HG02884 (cell line): ENCODE results near the gene CD151.

ENCODE experiments used
- ATAC-seq: cut with Tn5 transposase; IDR thresholded peaks from one replicate; pipeline ENCODE4 v1.9.1; 2021; ENCODE audit warnings: mild to moderate bottlenecking, moderate library complexity; ENCODE audit not compliant: unreplicated experiment

The CD151 gene

GRCh38 chr11:827897-828192, 4.9 kb upstream of the CD151 start, which contains the start of gene CRACR2B:
TSS of gene CRACR2B (plus strand) at chr11:827919. CDS start at chr11:828608, 689 bp downstream.
- no peak for ATAC-seq

DNA sequence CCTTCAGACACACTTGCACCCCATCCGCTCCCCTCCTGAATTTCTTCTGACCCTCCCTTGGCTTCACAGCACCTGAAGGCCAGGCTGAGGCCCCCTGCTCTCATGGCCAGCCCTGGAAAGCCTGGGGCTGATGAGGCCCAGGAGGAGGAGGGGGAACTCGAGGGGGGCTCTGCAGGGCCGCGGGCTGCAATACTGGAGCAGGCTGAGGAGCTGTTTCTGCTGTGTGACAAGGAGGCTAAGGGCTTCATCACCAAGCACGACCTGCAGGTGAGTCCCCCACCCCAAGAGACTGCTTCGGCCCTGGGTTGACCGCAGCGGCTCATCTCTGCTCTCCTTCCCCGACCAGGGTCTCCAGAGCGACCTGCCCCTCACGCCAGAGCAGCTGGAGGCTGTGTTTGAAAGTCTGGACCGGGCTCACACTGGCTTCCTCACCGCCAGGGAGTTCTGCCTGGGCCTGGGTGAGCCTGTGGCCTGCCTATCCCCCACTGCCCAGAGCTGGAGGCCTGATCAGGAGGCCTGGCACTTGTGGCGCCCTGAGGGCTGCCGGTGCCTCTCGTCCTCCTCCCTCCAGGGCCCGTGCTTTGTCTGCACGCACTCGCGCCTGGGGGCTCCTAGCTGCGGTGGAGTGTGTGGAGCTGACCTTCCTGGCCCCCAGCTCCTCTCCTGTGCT, 4.1 kb upstream of the CD151 start:
- ATAC-seq: no peak

- no peak for ATAC-seq
Measured at GRCh38 chr11:829176-829846, 3.4 kb upstream of the CD151 start.

GRCh38 chr11:829847-830294, 2.9 kb upstream of the CD151 start:
- no peak for ATAC-seq

DNA sequence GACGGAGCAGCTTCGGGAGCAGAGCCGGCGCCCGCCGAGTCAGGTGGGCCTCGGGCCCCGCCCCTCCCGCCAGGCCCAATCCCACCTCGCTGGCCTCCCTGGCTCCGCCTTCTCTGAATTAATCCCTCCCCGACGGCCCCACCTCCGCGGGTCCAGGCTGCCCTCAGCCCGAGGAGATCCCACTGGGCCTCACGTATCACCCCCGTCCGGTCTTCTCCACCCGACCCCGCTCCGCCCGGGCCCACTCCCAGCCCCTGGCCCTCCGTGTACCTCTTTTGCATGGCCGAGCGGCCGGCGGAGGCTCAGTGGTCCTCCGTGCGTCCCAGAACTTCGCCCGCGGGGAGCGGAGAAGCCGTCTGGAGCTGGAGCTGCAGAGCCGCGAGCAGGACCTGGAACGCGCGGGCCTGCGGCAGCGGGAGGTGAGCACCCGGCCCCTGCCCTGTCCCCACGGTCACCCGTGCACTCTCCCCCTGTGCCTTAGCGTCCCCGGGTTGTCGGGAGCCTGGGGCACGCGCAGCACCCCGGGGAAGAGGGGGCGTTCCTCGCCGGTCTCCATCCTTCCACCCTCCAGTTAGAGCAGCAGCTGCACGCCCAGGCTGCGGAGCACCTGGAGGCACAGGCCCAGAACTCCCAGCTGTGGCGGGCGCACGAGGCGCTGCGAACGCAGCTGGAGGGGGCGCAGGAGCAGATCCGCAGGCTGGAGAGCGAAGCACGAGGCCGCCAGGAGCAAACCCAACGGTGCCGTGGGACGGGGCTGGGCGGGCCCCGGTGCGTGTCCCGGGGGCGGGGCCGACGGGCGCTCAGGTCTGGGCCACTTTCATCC, 2.2 kb upstream of the CD151 start:
- no peak for ATAC-seq

GRCh38 chr11:831118-831864, 1.5 kb upstream of the CD151 start:
- no peak for ATAC-seq

- ATAC-seq: no peak
Measured at GRCh38 chr11:831961-832528, 707 bp upstream of the CD151 start.

GRCh38 chr11:833114-833791, 501 bp downstream of the CD151 start:
- no peak for ATAC-seq

- ATAC-seq: no peak
Measured at GRCh38 chr11:833849-834311, 1.1 kb downstream of the CD151 start.

GRCh38 chr11:834371-835316, 1.9 kb downstream of the CD151 start:
- no peak for ATAC-seq

GRCh38 chr11:836274-836673, 3.5 kb downstream of the CD151 start:
- ATAC-seq: no peak

DNA sequence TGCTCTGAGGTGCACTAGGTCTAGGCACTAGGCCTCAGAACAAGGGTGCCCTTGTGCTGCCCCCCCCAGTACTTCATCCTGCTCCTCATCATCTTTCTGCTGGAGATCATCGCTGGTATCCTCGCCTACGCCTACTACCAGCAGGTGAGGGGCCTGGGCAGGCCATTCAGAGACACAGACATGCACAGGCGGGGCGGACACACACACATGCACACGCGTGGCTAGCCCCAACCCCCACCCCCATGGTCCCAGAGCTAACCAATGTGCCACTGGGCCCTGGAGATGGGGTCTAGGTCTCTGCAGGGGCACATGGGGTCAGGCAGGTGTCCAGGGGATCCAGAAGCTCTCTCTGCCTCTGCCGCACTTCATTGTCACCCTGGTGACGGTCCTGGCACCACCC, 3.9 kb downstream of the CD151 start:
- ATAC-seq: no peak

- no peak for ATAC-seq
Measured at GRCh38 chr11:837189-837989, 4.6 kb downstream of the CD151 start.

- ATAC-seq: no peak
Measured at GRCh38 chr11:837990-838307, 5.2 kb downstream of the CD151 start.

GRCh38 chr11:838441-839279, 5.9 kb downstream of the CD151 start:
- no peak for ATAC-seq

- no peak for ATAC-seq
Measured at GRCh38 chr11:839280-839623, 6.5 kb downstream of the CD151 start.

GRCh38 chr11:839875-840617, 7.3 kb downstream of the CD151 start:
- no peak for ATAC-seq
